GM19023 (cell line): Measurements from ENCODE around the gene SPTSSB.

Source experiments
- ATAC-seq: cut with Tn5 transposase; IDR thresholded peaks from one replicate; pipeline ENCODE4 v1.9.1; 2021; ENCODE audit warnings: mild to moderate bottlenecking, moderate library complexity; ENCODE audit not compliant: unreplicated experiment

SPTSSB gene, protein sequence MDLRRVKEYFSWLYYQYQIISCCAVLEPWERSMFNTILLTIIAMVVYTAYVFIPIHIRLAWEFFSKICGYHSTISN

DNA sequence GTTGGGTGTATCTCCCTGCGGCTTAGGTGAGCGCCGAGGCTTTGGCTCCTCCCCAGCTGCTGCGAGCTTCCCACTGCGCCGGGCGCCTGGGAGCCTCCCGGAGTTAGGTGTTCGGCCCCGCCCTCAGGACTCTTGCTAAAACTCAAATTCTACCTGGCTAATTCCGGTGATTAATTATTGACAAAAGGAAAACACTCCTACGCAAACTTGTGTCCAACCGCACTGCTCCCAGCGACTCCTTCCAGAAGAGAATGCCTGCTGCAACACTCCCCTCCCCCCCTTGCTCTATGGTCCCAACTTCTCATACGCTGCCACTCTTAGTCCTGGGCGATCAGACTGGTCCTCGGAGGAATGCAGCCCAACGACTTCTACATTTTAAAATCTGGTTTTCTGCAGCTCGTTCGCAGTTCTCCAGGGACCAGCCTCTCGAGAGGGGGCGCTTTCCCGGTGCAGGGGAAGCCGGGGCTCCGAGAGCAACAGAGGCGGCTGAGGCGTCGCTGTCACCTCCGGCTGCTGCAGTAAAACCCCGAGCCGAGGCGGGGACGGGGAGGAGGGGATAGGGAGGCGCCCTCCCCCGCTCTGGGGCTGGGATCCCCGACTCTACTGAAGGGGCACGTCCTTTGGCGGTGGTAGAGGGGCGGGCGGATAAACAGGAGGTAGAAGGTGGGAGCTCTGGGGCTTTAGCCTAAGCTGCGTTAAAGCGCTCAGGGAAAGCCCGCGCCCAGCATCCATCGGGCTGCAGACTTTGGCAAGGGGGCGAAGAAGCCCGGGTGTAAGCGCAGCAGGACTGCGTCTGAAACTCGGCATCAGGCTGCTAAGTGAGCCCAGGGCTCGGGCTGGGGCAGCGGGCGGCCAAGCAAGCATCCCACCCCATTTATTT is at the start of gene SPTSSB:
Gene SPTSSB (minus strand): TSS at position 77 of the 880 bp plus-strand sequence. CDS start 25,194 bp downstream, outside the sequence.
- peak; percentile 47 for ATAC-seq

DNA sequence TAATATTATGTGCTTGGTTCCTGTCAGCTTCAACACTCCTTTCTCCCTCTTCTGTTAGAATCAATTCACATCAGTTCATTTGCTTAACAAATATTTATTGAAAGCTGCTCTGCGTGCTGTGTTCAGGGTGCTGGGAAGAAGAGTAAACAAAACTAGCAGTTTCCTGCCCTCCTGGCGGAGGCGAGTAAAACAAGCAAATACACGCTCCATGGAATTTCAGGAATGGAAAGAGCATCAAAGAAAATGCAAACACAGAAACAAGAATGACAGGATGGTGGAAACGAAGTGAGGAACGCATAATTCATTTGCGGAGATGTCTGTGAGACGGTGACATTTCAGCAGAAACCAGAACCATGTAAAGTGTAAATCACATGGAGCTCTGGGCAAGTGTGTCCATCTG is 49.4 kb upstream of the SPTSSB start:
- no peak for ATAC-seq

DNA sequence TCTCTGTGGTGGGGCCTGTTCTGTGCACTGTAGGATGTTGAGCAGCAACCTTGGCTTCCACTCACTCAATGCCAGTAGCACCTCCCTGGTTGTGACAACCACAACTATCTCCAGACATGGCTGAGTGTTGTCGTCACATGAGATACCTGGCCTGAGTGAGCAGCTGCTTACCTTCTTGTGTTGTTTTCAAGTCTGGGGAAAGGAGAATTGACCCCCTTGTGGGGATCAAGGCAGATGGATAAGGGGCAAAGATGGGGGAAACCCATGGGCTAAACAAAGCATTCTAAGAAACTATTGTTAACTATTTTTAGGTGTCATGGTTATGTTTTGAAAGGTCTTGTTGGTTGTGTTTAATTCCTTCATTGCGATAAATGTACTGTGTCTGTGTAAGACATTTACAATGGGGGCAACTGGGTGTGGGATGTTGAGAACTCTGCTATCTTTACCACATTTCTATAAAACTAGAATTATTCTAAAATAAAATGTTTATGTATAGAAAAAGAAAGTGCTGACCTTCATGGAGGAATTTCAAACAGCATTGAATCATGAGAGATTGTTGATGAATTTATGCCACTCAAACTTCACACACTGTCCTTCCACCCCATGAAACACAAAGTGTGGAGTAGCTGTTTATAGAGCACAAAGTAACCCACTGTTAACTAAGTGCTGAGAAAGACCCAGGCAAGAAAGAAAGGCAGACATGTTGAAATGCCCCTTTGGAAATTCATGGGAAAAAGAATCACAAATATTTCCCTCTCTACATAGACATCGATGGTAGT is 48.4 kb upstream of the SPTSSB start:
- no peak for ATAC-seq

DNA sequence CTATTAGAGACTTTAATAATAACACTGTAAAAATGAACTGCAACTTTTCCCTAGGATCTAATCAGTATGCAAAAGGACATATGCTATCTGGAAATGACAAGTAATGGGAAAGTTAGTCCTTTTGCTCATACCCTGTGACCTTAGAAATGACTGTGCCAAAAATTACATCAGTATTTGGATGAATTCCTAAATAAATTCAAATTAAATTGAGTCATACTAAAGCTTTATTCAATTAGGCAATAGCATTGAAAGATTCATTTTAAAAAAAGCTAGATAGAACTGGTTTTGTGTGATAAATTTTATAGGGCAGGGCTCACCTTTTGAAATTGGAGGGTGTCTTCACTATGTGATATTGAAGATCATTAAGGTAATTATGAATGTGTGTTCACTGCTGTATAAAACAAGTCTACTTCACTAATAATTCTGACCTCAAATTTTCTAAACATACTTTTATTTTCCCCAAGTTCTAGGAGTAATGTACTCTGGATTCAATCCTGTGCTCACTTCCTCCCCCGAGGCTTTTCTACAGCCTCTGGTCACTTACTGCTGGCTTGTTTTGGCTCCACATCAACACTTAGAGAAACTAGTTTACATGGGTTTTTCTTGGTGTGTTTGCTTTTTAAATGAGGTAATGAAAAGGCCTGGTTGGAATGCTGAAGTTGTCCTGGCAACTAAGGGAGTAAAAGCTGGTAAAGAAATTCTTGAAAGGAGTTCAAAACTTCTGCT is 44.4 kb upstream of the SPTSSB start:
- ATAC-seq = no peak

DNA sequence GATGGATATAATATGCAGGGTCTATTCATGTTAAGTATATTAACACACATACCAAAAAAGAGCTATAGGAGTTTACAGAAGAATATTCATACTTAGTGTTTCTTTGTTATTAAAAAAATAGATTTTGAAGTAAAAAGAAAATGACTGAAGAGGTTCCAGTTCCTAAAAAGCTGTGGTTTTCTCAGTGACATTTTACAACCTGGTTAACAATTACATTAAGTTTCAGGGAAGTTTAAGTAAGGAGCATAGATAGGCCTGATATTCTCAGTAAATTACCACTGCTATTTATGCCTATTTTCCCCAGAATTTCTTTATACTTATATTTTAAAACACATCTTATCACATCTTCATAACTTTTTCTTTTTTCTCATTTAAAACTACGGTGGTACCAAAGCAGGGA is 43.6 kb upstream of the SPTSSB start:
- ATAC-seq = no peak

DNA sequence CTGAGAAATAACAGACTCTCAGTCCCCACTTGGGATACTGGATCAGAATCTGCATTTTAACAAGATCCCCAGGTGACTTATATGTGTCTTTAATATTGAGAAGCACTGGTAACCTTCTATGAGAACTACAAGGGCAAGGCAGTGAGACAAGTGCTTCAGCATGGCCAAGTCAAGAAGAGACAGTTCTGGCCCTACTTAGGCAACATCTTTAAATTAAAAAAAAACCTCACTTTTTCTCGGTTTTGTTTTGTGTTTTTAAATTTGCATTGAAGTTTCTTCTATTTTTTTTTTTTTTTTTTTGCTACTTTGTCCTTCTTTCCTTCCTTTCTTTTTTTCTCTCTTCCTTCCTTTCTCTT is 42.5 kb upstream of the SPTSSB start:
- peak; percentile 51 for ATAC-seq

DNA sequence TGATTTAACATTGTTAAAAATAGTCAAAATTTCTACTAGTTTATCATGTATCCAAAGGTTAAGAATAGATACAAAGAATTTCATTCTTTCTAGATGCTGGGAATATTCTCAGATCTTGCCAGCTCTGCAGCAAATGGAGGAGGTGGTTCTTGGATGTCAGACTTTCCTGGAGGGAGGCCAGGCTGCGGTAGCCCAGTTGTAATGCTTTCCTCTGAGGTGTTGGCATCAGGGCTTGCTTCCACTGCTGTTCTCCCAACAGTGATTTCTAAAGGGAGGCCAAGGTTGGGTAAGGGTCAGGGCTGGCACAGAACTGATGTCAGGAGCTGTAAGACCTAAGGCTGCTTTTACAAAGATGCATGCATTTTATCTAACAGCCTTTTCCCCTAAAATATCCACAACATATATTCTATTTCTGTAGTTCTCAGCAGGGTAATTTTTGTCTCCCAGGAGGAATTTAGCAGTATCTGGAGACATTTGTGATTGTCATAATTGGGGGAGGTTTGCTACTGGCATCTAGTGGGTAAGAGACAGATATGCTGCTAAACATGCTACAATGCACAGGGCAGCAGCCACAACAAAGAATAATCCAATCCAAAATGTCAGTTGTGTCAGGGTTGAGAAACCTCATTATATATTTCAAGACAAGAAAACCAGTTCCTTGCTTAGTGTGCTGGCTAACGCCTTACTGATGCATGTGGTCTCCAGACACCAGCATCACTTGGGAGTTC is 42.0 kb upstream of the SPTSSB start:
- peak; percentile 34 for ATAC-seq

DNA sequence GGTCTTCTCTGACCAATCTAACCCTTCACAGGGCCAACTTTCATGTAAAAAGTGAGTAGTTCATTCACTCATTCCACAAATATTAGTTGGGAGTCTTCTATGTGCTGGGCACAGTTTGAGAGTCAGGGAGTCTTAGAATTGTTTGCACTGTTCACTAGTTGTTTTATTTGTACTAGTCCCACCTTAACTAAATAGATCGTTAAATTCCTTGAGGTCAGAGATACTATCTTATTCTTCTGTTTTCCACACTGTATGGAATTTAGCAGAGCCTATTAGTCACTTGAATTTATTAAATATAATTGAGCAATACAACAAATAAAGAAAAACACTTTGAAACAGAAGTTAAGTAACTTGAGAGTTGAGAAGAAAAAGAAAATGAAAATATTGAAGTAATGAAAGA is 40.8 kb upstream of the SPTSSB start:
- ATAC-seq = no peak

DNA sequence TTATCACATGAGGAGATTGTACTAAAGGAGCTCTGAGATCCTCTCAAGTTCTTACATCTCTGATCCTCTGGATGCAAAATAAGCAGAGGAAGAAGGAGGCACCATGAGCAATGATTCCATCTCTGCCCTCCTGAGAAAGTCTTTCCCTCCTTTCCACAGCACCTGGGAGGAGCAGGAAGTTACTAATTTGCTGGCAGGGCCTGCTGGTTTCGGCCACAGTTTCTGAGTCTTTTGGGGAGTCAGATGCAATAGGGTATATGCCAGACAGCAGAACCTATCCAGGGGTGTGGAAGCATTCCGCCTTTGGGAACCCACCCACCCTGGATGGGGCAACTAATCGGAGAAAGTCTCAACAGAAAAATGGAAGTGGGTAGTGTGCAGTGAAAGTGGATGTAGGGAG is 38.5 kb upstream of the SPTSSB start:
- no peak for ATAC-seq

DNA sequence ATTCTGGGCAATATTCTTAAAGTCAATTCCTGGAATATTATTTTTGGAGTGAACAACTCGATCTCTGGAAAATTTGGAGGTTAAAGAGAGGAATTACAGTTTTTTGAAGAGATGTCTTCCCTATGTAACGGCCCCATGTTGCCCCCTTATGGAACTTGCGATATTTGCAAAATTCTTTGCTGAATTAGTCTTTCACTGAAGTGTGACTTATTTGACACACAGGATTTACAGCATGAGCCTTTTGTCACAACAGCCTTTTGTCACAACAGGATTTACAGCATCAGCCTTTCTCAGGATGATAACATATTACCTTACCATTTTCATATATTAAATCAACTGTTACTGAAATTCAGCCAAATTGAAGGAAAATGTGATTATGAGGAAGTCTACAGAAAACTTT is 37.8 kb upstream of the SPTSSB start:
- no peak for ATAC-seq

DNA sequence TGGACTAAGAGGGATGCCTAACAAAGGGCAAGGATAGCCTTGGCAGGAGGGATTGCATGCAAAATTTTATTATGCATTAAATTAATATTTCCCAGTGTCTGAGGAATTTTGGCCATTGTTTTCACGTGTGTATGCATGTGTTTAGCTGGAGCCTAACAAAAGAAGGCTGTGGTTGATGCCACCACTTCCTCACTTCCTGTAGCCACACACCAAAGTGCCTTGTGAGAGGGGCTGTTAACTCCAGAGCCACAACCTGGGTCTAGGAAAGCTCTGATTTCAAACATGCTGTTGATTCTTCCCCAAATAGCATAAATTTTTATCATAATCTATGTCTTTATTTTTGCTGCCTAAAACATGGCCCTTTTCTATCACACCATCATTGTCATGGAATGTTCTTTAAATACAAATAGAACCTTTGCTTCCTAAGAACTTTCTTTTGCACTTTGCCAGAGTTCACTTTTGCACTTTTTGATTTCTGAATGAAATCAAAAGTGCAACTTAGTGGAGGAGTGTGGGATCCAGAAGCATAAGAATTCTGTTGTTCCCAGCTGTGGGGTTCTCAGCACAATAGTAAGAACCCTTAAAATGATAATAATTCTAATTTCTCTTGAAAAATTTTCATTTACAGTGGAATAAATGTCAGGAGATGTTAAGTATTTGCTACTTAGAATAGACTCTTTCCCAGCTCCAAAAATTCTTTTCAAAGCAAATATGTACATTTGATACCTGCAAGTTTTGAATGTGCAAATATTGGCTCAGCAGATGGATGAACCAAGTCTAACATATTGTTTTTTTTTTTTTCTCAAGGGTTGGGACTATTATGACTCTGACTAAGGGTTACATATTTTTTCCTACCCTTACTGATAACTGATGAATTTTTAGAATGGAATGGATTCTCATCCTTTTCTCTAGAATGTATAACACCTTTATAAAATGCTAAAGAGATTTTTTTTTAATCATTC is 35.6 kb upstream of the SPTSSB start:
- ATAC-seq = no peak

DNA sequence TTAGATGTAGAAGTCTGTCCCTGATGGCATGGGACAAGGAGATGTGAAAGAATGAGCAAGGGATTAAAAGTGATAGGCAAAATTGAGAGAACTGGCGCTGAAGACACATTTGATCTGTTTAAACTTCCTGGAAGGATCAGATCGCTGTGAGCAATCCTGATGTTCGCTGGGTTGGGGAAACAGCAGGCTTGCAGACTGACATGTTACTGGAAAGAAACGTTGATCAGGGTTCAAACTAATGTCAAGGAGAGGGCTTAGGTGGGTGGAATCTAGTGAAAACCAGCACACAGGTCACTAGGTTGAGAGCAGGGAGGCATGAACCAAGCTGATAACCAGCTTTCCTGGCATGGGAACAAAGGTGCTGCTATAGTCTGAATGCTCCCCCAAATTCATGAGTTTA is 34.5 kb upstream of the SPTSSB start:
- ATAC-seq = no peak

DNA sequence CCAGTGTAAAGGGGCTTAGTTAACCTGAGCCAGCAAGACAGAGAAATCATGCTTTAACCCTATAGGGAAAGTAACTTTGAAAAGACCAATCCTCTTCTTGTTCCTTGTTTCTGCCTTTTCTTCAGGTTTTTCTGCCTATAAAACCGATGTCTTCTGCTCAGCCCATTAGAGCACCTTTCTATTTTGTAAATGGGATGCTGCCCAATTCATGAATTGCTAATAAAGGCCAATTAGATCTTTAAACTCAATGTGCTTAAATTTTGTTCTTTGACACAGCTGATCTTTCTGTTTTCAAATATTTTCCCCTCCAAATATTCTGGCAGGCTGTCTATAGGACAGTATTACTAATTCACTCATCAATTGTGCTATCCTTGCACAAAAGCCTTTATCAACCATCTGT is 33.8 kb upstream of the SPTSSB start:
- no peak for ATAC-seq

DNA sequence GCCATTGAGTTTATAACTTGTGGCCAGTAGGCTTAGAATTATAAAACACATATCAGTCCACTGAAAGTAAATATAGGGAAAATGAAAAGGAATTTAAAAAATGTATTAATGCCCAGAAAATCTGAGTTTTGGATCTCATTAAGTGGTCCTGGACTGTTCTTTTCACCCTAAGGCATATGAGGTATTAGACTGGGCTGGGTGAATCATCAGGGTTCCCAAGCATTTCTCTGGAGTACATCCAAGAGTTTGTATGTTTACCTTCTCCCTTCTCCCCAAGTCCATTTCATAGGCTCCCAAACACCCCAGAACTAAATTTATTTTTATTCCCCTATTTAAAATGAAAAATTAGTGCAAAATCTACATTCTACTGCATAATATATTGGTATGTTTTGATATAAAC is 31.9 kb upstream of the SPTSSB start:
- ATAC-seq = no peak

DNA sequence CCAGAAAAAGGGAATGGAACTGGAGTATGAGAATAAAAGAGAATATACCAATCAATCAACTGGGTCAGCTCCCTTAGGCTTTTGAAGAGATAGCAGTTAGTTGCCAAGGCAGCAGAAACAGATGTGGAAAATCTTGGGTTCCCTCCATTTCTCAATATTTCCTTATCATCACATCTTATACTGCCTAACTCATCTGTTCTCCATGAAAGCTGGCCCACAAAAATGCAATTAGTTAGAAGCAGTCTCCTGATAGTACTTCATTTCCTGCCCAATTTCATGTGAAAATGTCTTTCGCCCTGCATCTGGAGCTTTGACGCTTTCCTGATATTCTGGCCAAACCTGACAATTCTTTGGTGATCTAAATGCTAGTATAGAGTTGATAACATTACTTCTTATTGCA is 30.1 kb upstream of the SPTSSB start:
- no peak for ATAC-seq

DNA sequence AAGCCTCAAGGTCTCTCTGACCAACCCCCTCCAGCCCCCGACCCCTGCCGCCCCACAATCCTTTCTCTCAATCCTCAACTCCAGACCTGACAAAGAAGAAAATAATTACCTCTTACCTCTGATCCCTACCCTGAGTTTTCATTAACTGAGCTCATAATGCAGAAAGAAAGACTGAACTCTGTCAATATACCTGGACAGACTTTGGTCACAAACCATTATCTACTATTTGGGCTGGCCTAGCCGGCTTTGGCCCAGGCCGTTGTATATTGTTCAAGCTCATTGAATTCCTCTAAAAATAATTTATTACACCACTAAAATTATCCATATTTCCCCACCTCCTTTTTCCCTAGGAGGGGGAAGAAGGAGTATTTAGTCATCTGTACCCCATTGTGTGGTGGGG is 29.3 kb upstream of the SPTSSB start:
- ATAC-seq = no peak

DNA sequence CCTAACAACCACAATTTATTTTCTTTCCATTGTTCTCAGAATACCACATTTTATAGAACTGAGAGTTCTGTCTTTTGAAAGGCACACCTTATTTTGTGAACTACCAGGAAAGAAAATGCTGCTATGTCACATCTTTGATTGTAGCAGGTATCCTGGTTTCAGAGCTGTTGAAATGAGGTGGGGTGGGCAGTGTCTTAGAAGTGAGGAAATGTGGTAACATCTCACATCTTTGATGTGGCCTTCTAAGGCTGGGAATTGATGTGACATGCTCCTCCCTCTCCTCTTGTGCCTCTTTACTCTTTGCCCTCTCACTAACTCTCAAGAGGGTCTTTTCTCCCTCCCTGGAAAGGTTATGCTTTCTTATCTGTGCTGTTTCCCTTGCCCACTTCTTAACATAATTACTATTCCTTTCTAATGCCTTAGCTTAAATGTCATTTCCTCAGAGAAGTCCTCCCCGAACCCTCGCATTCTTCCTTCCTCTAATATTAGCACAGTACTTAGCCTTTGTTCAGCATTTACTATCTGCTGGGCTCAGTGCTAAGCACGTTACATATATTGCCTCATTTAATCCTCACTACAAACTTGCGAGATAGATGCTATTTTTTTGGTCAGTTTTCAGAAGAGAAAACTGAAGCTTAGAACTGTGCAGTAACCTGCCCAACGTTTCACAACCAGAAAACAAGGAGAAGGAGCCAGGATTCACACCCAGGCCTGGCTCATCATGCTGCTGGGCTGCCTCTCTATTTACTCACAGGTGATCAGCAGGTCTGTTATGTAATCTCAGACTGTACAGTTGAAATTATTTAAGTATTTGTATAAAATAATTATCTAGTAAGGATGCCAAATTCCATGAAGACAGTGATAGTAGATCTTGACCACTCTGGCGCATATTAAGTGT is 24.0 kb upstream of the SPTSSB start:
- no peak for ATAC-seq

DNA sequence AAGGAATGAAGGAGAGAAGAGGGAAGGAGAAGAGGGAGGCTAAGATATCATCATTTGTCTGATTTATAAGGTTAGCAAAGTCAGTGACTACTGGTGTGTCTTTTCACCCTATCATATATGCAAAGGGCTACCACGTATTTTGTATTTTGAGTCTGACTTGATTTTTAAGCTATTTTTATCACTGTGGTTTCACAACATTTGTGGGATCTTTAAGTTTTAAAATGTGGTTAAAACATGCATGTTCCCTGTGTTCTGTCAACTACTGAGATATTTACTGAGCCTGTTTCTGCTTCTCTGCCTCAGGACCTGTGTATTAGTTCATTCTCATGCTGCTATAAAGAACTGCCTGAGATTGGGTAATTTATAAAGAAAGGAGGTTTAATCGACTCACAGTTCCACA is 22.5 kb upstream of the SPTSSB start:
- ATAC-seq = no peak

DNA sequence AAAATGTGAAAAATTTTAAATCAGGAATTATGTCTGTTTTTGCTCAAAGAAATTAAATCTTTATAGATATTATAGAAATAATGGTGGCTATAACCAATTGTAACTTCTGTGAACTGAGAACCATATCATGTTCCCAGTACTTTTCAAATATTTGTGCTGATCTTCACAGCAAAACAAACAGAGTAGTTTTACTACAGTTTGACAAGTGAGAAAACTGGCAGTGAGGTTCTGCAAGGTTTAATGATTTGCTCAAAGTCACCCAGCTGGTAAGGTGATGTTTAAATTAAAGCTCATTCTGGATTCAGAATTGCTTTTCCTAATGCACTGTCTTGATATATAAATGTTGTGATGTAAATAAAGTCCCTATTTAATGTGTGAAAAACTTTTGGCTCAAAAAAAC is 22.0 kb upstream of the SPTSSB start:
- no peak for ATAC-seq
